ENCODE measurements around the gene SUMO4.

The SUMO4 gene

DNA sequence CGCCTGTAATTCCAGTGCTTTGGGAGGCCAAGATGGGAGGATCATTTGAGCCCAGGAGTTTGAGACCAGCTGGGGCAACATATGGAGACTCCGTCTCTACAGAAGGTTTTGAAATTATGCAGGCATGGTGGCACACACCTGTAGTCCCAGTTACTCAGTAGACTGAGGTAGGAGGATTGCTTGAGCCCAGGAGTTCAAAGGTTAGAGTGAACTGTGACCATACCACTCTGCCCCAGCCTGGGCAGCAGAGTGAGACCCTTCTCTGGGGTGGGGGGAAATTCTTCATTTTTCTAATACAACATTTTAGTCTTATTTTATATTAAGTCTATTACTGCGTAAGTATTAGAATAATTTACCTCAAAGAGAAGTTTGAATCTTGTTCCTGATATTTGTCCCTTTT lies 20.1 kb upstream of the SUMO4 start:
- Mint-ChIP-seq H3K4me1 (ENCODE audit: low read depth) (peaks cover 85% of the 10 kb centered on the region), H3K27me3 (no peaks in the 10 kb centered on the region), H3K9me3 (peaks cover 5% of the 10 kb centered on the region), H3K4me3 (peak overlapping the region; percentile 12), H3K36me3 (ENCODE audit: low read depth) (peaks cover 88% of the 10 kb centered on the region), H3K27ac (peak overlapping the region; percentile 69)

DNA sequence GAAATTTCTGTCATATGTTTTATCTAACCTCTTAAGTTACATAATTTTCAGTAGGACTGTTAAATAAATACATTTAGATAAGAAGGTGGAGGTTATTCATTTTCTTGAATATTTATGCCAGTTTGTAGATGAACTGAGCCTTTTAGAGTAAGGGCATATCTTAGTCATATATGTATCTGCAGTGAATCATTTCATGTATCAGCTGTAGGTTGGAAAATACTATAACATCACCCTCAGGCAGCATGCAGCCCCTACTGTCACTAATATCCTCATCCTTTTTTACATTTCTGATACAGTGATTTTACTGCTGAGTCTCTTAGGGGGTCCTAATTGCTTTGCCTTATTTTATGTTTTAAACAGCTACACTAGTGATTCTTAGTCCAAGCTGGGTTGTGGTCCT lies 19.5 kb upstream of the SUMO4 start:
- Mint-ChIP-seq H3K9me3 (peaks cover 5% of the 10 kb centered on the region), H3K36me3 (ENCODE audit: low read depth) (peaks cover 88% of the 10 kb centered on the region), H3K27ac (peak overlapping the region; percentile 31), H3K4me1 (ENCODE audit: low read depth) (peaks cover 80% of the 10 kb centered on the region), H3K27me3 (no peaks in the 10 kb centered on the region), H3K4me3 (no peak overlapping the region)

DNA sequence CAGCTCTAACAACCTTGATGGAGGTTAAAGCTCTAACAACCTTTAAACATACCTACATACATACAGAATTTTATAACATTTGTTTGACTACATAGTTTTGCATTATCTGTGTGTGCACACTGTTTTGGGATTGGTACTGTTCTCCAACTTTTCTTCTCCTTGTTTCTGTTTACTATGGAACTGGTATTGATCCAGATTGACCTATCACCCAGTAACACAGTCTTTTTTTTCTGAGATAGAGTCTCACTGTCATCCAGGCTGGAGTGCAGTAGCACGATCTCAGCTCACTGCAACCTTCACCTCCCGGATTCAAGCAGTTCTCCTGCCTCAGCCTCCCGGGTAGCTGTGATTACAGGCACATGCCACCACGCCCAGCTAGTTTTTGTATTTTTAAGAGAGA lies 16.7 kb upstream of the SUMO4 start:
- H3K9me3 Mint-ChIP-seq, result peaks cover 22% of the 10 kb centered on the region
- peaks cover 97% of the 10 kb centered on the region for H3K36me3 Mint-ChIP-seq (ENCODE audit: low read depth)
- no peak overlapping the region for H3K4me3 Mint-ChIP-seq
- H3K27ac Mint-ChIP-seq, result no peak overlapping the region
- H3K4me1 Mint-ChIP-seq (ENCODE audit: low read depth), result peaks cover 79% of the 10 kb centered on the region
- no peaks in the 10 kb centered on the region for H3K27me3 Mint-ChIP-seq

- Mint-ChIP-seq H3K36me3 (ENCODE audit: low read depth) (peaks cover 94% of the 10 kb centered on the region), H3K9me3 (peaks cover 22% of the 10 kb centered on the region), H3K27ac (peak overlapping the region; percentile 66), H3K4me3 (no peak overlapping the region), H3K4me1 (ENCODE audit: low read depth) (peaks cover 70% of the 10 kb centered on the region), H3K27me3 (no peaks in the 10 kb centered on the region)
Measured at GRCh38 chr6:149384464-149384863, 15.6 kb upstream of the SUMO4 start.

GRCh38 chr6:149385998-149386646 lies 13.9 kb upstream of the SUMO4 start:
- Mint-ChIP-seq H3K9me3 (peaks cover 22% of the 10 kb centered on the region), H3K27ac (no peak overlapping the region), H3K27me3 (no peaks in the 10 kb centered on the region), H3K4me3 (no peak overlapping the region), H3K36me3 (ENCODE audit: low read depth) (peaks cover 93% of the 10 kb centered on the region), H3K4me1 (ENCODE audit: low read depth) (peaks cover 61% of the 10 kb centered on the region)

DNA sequence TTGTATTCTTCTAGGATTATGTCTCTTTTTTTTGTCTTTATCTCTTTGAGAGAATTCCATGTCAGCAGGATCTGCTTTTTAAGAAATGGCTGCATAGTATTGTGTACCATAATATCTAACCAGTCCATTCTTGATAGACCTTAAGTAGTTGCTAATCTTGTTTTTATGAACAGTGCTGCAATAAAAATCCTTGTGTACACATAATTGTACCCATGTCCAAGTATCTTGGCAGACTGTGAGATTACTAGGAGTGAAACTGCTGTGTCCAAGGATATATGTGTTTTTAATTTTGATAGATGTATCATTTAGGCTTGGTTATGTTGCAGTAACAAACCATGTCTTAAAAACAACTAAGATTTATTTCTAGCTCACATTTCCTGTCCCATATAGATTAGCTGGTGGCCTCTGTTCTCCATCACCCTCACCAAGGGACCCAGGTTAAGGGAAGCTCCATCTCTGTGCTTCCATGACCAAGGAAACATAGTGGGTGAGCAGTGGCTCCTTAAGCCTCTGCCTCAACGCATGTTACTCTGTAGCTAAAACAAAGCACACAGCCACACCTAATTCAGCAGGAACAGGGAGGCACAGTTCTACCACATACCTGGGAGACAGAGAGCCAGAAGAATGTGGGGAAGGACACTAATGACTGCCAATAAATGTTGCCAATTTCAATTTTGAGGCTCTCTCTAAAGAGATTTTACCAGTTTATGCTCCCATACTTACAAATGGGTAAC lies 12.1 kb upstream of the SUMO4 start:
- Mint-ChIP-seq H3K4me3 (no peak overlapping the region), H3K36me3 (ENCODE audit: low read depth) (peaks cover 94% of the 10 kb centered on the region), H3K27ac (no peak overlapping the region), H3K27me3 (no peaks in the 10 kb centered on the region), H3K4me1 (ENCODE audit: low read depth) (peaks cover 62% of the 10 kb centered on the region), H3K9me3 (peaks cover 22% of the 10 kb centered on the region)

- Mint-ChIP-seq H3K4me1 (ENCODE audit: low read depth) (peaks cover 63% of the 10 kb centered on the region), H3K4me3 (no peak overlapping the region), H3K9me3 (peaks cover 17% of the 10 kb centered on the region), H3K27ac (no peak overlapping the region), H3K27me3 (no peaks in the 10 kb centered on the region), H3K36me3 (ENCODE audit: low read depth) (peaks cover 94% of the 10 kb centered on the region)
Measured at GRCh38 chr6:149389509-149390297, 10.4 kb upstream of the SUMO4 start.

GRCh38 chr6:149392093-149392492 lies 8.0 kb upstream of the SUMO4 start:
- Mint-ChIP-seq H3K4me1 (ENCODE audit: low read depth) (peaks cover 59% of the 10 kb centered on the region), H3K27me3 (no peaks in the 10 kb centered on the region), H3K36me3 (ENCODE audit: low read depth) (peaks cover 91% of the 10 kb centered on the region), H3K4me3 (no peak overlapping the region), H3K9me3 (peaks cover 2% of the 10 kb centered on the region), H3K27ac (peak overlapping the region; percentile 61)

- no peak overlapping the region for H3K4me3 Mint-ChIP-seq
- peaks cover 90% of the 10 kb centered on the region for H3K36me3 Mint-ChIP-seq (ENCODE audit: low read depth)
- no peaks in the 10 kb centered on the region for H3K27me3 Mint-ChIP-seq
- peak overlapping the region; percentile 61 for H3K27ac Mint-ChIP-seq
- H3K9me3 Mint-ChIP-seq, result no peaks in the 10 kb centered on the region
- peaks cover 58% of the 10 kb centered on the region for H3K4me1 Mint-ChIP-seq (ENCODE audit: low read depth)
Measured at GRCh38 chr6:149392535-149392934, 7.5 kb upstream of the SUMO4 start.

DNA sequence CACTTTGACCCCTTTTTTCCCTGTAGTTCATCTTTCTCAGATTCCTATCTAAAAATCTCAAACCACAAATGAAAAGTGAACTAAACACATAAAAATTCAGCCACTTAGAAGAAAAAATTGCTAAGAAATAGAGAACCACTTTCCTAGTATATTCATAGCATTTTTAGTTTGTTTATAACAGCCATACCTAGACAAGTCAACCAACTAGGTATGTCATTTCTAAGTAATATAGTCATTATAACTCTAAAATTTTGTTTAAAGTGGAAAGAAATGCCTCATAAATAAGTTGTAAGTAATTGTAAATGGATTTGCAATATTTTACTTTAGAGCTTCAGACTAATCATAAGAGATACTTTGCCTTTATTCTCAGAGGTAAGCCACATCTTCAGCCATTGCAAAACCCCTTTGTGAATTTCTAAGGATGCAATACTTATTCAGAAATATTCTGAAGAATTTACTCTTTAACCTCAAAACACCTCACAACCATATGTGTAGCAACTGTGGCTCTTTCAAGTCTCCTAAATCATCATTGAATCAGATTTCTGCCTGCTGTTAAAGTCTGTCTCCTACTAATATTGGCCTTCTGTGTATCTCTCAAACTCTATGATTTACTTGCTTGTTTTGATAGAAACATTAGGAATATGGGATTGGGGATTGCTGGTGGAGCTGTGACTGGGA lies 6.9 kb upstream of the SUMO4 start:
- H3K9me3 Mint-ChIP-seq, result no peaks in the 10 kb centered on the region
- H3K4me1 Mint-ChIP-seq (ENCODE audit: low read depth), result peaks cover 56% of the 10 kb centered on the region
- no peaks in the 10 kb centered on the region for H3K27me3 Mint-ChIP-seq
- peaks cover 88% of the 10 kb centered on the region for H3K36me3 Mint-ChIP-seq (ENCODE audit: low read depth)
- peak overlapping the region; percentile 7 for H3K27ac Mint-ChIP-seq
- H3K4me3 Mint-ChIP-seq, result no peak overlapping the region

GRCh38 chr6:149395185-149395584 lies 4.9 kb upstream of the SUMO4 start:
- Mint-ChIP-seq H3K4me3 (no peak overlapping the region), H3K4me1 (ENCODE audit: low read depth) (peaks cover 52% of the 10 kb centered on the region), H3K36me3 (ENCODE audit: low read depth) (peaks cover 81% of the 10 kb centered on the region), H3K27me3 (no peaks in the 10 kb centered on the region), H3K9me3 (no peaks in the 10 kb centered on the region), H3K27ac (no peak overlapping the region)

DNA sequence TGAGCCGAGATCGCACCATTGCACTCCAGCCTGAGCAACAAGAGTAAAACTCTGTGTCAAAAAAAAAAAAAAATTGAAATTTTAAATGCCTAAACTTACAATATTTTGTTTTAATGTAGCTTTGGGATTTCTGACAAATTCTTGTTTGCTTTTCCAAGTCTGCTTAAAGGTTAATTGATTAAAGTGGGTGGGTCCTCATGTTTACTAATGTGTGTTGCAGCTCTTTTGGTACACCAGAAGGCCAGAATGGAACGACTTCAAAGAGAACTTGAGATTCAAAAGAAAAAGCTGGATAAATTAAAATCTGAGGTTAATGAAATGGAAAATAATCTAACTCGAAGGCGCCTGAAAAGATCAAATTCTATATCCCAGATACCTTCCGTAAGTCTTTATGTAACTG lies 2.7 kb upstream of the SUMO4 start:
- H3K27ac Mint-ChIP-seq, result no peak overlapping the region
- peaks cover 84% of the 10 kb centered on the region for H3K36me3 Mint-ChIP-seq (ENCODE audit: low read depth)
- no peaks in the 10 kb centered on the region for H3K9me3 Mint-ChIP-seq
- H3K27me3 Mint-ChIP-seq, result no peaks in the 10 kb centered on the region
- H3K4me1 Mint-ChIP-seq (ENCODE audit: low read depth), result peaks cover 33% of the 10 kb centered on the region
- no peak overlapping the region for H3K4me3 Mint-ChIP-seq

- H3K4me1 Mint-ChIP-seq (ENCODE audit: low read depth), result peaks cover 27% of the 10 kb centered on the region
- no peaks in the 10 kb centered on the region for H3K9me3 Mint-ChIP-seq
- peaks cover 79% of the 10 kb centered on the region for H3K36me3 Mint-ChIP-seq (ENCODE audit: low read depth)
- H3K4me3 Mint-ChIP-seq, result no peak overlapping the region
- H3K27ac Mint-ChIP-seq, result peak overlapping the region; percentile 7
- H3K27me3 Mint-ChIP-seq, result no peaks in the 10 kb centered on the region
Measured at GRCh38 chr6:149403534-149403933, 3.5 kb downstream of the SUMO4 start.

GRCh38 chr6:149405823-149406765 lies 6.0 kb downstream of the SUMO4 start:
- peaks cover 40% of the 10 kb centered on the region for H3K4me1 Mint-ChIP-seq (ENCODE audit: low read depth)
- H3K36me3 Mint-ChIP-seq (ENCODE audit: low read depth), result peaks cover 84% of the 10 kb centered on the region
- H3K27ac Mint-ChIP-seq, result peak overlapping the region; percentile 56

More at GRCh38 chr6:149405823-149406765, 6.0 kb downstream of the SUMO4 start:
- Mint-ChIP-seq H3K27me3 (no peaks in the 10 kb centered on the region), H3K4me3 (no peak overlapping the region), H3K9me3 (no peaks in the 10 kb centered on the region)

All from stimulated activated naive CD8-positive, alpha-beta T cell treated with anti-CD3 and anti-CD28 coated beads, Interleukin-15, Interleukin-2, amounts not matched to agents 100 ng/mL and 50 ng/mL, for 24 hours (primary cell).